HUES64 (cell line): ENCODE results near the gene EMC8.

ENCODE experiments used
- H3K27ac ChIP-seq: 2 replicates; pipeline ENCODE4 v1.7.0; 2013; ENCODE audit warnings: low read depth, low read length, inconsistent platforms
- H3K27me3 ChIP-seq: 2 replicates; pipeline ENCODE4 v1.6.1; 2013; ENCODE audit warnings: mild to moderate bottlenecking, low read length; ENCODE audit not compliant: insufficient read depth
- H3K36me3 ChIP-seq: 2 replicates; pipeline ENCODE4 v1.6.1; 2013; ENCODE audit warnings: mild to moderate bottlenecking, low read length; ENCODE audit not compliant: insufficient read depth
- H3K4me1 ChIP-seq: 2 replicates; pipeline ENCODE4 v1.6.1; 2013; ENCODE audit warnings: mild to moderate bottlenecking, low read length, moderate library complexity; ENCODE audit not compliant: insufficient read depth
- H3K4me3 ChIP-seq: 2 replicates; pipeline ENCODE4 v1.5.1; 2013; ENCODE audit warnings: mild to moderate bottlenecking, low read length, moderate library complexity
- H3K9ac ChIP-seq: 2 replicates; pipeline ENCODE4 v1.6.1; 2013; ENCODE audit warnings: mild to moderate bottlenecking, low read depth, low read length
- H3K9me3 ChIP-seq: 2 replicates; pipeline ENCODE4 v1.6.1; 2013; ENCODE audit warnings: low read depth, low read length; ENCODE audit not compliant: insufficient read depth
- WGBS: fragments of 150-250, 120-280 bp; methylation state at CpG from one replicate; pipeline ENCODE4 v1.1.7; 2013; ENCODE audit warnings: missing lambda C conversion rate; 5-methylcytosine and 5-hydroxymethylcytosine counted together

The EMC8 gene

GRCh38 chr16:85833219-85833920 lies 34.0 kb upstream of the EMC8 start:
- Histone ChIP-seq H3K4me1 (no peaks in the 10 kb centered on the region), H3K4me3 (no peak overlapping the region), H3K9me3 (no peaks in the 10 kb centered on the region), H3K36me3 (no peaks in the 10 kb centered on the region), H3K9ac (no peak overlapping the region), H3K27ac (no peak overlapping the region), H3K27me3 (no peaks in the 10 kb centered on the region)
- 93% methylated on average over 22 of the region's 22 CpGs for WGBS

DNA sequence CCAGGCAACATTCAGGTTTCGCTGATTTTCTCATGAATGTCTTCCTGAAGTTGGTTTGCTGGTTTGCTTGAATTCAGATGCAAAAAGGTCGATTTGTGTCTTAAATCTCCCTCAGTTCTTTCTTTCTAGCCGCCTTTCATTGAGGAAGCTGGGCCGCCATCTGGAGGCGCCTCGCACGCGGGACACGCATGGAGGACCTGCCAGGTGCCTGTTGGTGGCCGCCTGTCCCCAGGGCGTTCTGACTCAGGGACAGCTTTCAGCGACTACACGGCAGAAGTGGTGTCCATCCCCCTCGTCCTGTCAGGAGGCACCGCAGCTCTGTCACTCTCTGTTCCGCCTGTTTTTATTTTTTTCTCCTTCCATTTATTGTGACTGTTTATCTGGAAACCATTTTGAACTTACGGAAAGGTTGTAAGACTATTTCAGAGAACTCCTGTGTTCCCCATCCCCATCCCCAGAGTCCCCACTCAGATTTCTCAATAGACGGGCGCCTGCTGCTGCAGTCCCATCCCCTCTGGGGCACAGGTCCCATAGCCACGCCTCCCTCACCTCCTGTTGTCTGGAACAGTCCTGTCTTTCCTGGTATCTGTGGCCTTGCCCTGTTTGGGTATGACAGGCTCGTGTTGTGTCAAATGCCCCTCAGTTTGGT lies 33.4 kb upstream of the EMC8 start:
- H3K4me3 ChIP-seq = no peak overlapping the region
- H3K9ac ChIP-seq = no peak overlapping the region
- no peaks in the 10 kb centered on the region for H3K27me3 ChIP-seq
- no peak overlapping the region for H3K27ac ChIP-seq
- no peaks in the 10 kb centered on the region for H3K36me3 ChIP-seq
- no peaks in the 10 kb centered on the region for H3K9me3 ChIP-seq
- 77% methylated on average over 21 of the region's 21 CpGs for WGBS
- H3K4me1 ChIP-seq = no peaks in the 10 kb centered on the region

GRCh38 chr16:85830821-85831220 lies 31.5 kb upstream of the EMC8 start:
- WGBS = 96% methylated on average over 9 of the region's 9 CpGs
- no peaks in the 10 kb centered on the region for H3K9me3 ChIP-seq
- H3K9ac ChIP-seq = no peak overlapping the region
- no peaks in the 10 kb centered on the region for H3K36me3 ChIP-seq
- H3K4me3 ChIP-seq = no peak overlapping the region
- no peaks in the 10 kb centered on the region for H3K27me3 ChIP-seq
- no peaks in the 10 kb centered on the region for H3K4me1 ChIP-seq
- no peak overlapping the region for H3K27ac ChIP-seq

GRCh38 chr16:85829751-85830445 lies 30.6 kb upstream of the EMC8 start:
- Histone ChIP-seq H3K27me3 (no peaks in the 10 kb centered on the region), H3K9me3 (no peaks in the 10 kb centered on the region), H3K9ac (no peak overlapping the region), H3K4me3 (no peak overlapping the region), H3K36me3 (no peaks in the 10 kb centered on the region), H3K4me1 (no peaks in the 10 kb centered on the region), H3K27ac (no peak overlapping the region)
- 86% methylated on average over 24 of the region's 24 CpGs for WGBS

- Histone ChIP-seq H3K27ac (no peak overlapping the region), H3K9ac (no peak overlapping the region), H3K4me3 (no peak overlapping the region), H3K27me3 (no peaks in the 10 kb centered on the region), H3K36me3 (no peaks in the 10 kb centered on the region), H3K4me1 (no peaks in the 10 kb centered on the region), H3K9me3 (no peaks in the 10 kb centered on the region)
- 97% methylated on average over 15 of the region's 15 CpGs for WGBS
Measured at GRCh38 chr16:85829171-85829719, 29.9 kb upstream of the EMC8 start.

DNA sequence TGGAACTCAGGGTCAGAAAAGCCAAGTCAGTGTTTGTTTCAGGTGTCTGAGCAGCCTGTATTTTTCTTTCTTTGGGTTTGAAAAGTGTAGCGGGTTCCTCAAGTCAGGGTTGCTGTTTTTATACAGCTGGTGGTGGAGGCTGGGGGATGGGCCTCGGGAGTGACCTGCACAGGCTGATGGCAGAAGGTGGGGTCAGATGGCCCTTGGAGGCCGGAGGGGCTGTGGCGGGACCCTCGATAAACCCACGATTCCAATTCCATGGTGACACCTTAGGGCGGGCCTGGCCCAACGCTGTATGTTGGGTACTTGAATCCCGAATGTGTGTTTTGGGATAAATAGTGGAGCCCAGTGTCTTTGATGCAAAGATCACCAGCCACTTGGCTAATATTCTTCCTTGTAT lies 28.8 kb upstream of the EMC8 start:
- Histone ChIP-seq H3K9ac (no peak overlapping the region), H3K4me3 (no peak overlapping the region), H3K27ac (no peak overlapping the region), H3K27me3 (no peaks in the 10 kb centered on the region), H3K4me1 (no peaks in the 10 kb centered on the region), H3K9me3 (no peaks in the 10 kb centered on the region), H3K36me3 (no peaks in the 10 kb centered on the region)
- WGBS = 83% methylated on average over 9 of the region's 9 CpGs

DNA sequence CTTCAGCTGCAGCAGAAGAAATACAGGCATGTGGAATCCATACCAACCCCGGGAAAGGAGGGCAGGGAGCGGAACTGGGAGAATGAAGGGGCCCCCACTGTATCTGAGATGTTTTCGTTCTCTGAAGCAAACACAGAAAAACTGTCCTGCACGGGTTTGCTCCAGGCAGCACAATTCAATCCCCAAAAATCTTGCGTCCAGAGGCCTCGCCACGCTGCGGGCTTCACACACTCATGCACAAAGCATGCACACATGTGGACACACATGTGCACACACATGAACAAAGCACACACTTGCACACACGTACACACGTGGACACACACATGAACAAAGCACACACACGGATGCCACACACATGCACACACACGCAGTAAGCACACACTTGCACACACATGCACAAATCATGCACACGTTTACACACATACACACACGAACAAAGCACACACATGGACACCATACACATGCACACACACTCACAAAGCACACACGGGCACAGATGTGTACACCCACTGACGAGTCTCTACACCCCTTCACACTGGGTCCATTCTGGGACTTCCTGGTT lies 27.4 kb upstream of the EMC8 start:
- H3K27ac ChIP-seq = no peak overlapping the region
- H3K4me3 ChIP-seq = no peak overlapping the region
- H3K4me1 ChIP-seq = no peaks in the 10 kb centered on the region
- 94% methylated on average over 16 of the region's 16 CpGs for WGBS
- H3K9ac ChIP-seq = no peak overlapping the region
- H3K27me3 ChIP-seq = no peaks in the 10 kb centered on the region
- no peaks in the 10 kb centered on the region for H3K9me3 ChIP-seq
- no peaks in the 10 kb centered on the region for H3K36me3 ChIP-seq

DNA sequence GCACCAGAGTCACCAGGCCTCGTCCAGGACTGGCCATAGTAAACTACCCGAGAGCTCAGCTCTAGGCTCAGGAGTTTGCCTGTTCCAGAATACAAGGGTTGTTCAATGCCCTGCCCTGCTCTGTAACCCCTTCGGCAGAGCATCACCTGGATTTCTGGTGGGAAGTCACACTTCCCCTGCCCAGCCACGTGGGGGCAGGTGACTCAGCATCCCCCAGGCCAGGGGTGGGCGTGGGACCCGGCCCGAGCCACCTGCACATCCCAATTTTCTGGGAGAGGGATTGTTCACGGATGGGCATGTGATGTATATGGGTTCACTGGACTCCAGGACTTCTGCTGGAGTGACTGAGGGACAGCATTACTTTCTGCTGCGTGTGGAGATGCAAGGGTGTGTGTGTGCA lies 26.0 kb upstream of the EMC8 start:
- WGBS = 79% methylated on average over 9 of the region's 9 CpGs
- Histone ChIP-seq H3K4me3 (no peak overlapping the region), H3K27me3 (peaks cover 9% of the 10 kb centered on the region), H3K27ac (no peak overlapping the region), H3K36me3 (no peaks in the 10 kb centered on the region), H3K9me3 (no peaks in the 10 kb centered on the region), H3K4me1 (no peaks in the 10 kb centered on the region), H3K9ac (no peak overlapping the region)

DNA sequence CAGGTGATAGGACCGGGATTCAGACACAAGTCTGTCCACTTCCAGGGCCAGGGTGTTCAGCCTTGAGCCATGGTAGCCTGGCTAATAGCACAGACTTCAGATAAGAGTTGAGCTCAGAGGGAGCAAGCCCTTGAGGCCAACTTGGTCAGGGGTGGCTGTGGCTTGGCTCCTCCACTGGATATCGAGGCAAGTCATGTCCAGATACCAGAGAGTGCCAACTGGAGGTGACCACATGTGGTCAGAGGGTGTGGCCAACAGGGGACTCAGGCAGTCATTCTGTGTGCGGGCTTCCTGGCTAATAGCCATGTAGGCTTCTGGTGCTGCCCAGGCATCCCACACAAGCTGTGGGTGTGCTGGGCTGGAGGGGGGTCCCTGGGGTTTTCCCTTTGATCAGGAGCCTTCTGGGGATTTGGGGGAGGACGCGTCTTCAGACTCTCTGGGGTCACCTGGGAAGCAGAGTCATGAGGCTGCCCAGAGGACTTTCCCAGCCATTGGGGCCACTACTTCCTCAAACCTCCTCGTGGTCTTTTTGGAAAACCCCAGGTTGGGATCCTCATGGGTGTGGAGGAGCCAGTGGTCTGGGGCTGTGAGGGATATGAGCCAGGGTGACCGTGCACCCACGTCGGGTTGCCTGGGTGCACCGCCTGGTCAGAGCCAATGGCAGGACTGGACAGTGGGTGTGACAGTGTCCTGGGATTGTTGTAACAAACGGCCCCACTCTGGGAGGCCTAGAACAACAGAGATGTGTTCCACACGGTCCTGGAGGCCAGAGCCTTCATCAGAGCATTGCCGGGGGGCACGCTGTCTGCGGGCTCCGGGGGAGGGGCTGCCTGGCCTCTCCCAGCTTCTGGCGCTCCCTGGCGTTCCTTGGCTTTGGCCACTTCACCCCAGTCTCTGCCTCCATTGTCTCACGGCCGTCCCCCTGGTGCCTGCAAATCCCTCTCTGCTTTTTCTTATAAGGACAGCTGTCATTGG lies 25.1 kb upstream of the EMC8 start:
- Histone ChIP-seq H3K27me3 (peaks cover 17% of the 10 kb centered on the region), H3K4me3 (no peak overlapping the region), H3K36me3 (no peaks in the 10 kb centered on the region), H3K9me3 (no peaks in the 10 kb centered on the region), H3K9ac (no peak overlapping the region), H3K4me1 (no peaks in the 10 kb centered on the region), H3K27ac (no peak overlapping the region)
- WGBS = 91% methylated on average over 20 of the region's 20 CpGs

- H3K9me3 ChIP-seq = no peaks in the 10 kb centered on the region
- no peaks in the 10 kb centered on the region for H3K4me1 ChIP-seq
- H3K36me3 ChIP-seq = no peaks in the 10 kb centered on the region
- H3K4me3 ChIP-seq = no peak overlapping the region
- peaks cover 19% of the 10 kb centered on the region for H3K27me3 ChIP-seq
- H3K27ac ChIP-seq = no peak overlapping the region
- H3K9ac ChIP-seq = no peak overlapping the region
- 94% methylated on average over 1 of the region's 1 CpG for WGBS
Measured at GRCh38 chr16:85823328-85823920, 24.1 kb upstream of the EMC8 start.
